GM06990 (cell line): ENCODE results near the gene SLC26A5.

Source experiments
- DNase-seq: peaks from one replicate; pipeline ENCODE4 v3.0.0-alpha.2; 2011; ENCODE audit not compliant: insufficient read length; ENCODE audit errors: extremely low read depth
- H3K27me3 ChIP-seq: replicated peaks from 2 replicates; pipeline ENCODE4 v1.6.0; 2011; ENCODE audit warnings: low read length; ENCODE audit not compliant: control insufficient read depth, insufficient read depth
- H3K36me3 ChIP-seq: 2 replicates; pipeline ENCODE4 v1.5.1; 2011; ENCODE audit warnings: low read length; ENCODE audit not compliant: control insufficient read depth, insufficient read depth
- H3K4me3 ChIP-seq: replicated peaks from 2 replicates; pipeline ENCODE4 v1.5.1; 2011; ENCODE audit warnings: low read depth, mild to moderate bottlenecking, control low read depth, low read length
- CTCF ChIP-seq: IDR thresholded peaks from 2 replicates; pipeline ENCODE4 v1.5.1; 2011; ENCODE audit warnings: low read length, control low read depth, mild to moderate bottlenecking, inconsistent platforms; ENCODE audit not compliant: insufficient read depth, poor library complexity, severe bottlenecking

Gene SLC26A5

GRCh38 chr7:103343332-103343731 is 102.7 kb downstream of the SLC26A5 start:
- TF ChIP-seq CTCF, result no peak
- peaks cover 6% of the 10 kb centered on the region for H3K36me3 ChIP-seq
- H3K27me3 ChIP-seq, result no peaks in the 10 kb centered on the region
- peak overlapping the region; percentile 80 for H3K4me3 ChIP-seq
- no peak for DNase-seq

- H3K4me3 ChIP-seq, result no peak overlapping the region
- no peaks in the 10 kb centered on the region for H3K27me3 ChIP-seq
- no peak for DNase-seq
- H3K36me3 ChIP-seq, result peaks cover 6% of the 10 kb centered on the region
- TF ChIP-seq CTCF, result no peak
Observed at GRCh38 chr7:103341466-103341865, 104.5 kb downstream of the SLC26A5 start.

GRCh38 chr7:103338864-103339263 is 107.1 kb downstream of the SLC26A5 start:
- H3K27me3 ChIP-seq, result no peaks in the 10 kb centered on the region
- H3K36me3 ChIP-seq, result peaks cover 9% of the 10 kb centered on the region
- no peak for DNase-seq
- H3K4me3 ChIP-seq, result no peak overlapping the region
- TF ChIP-seq CTCF, result no peak

- no peak for TF ChIP-seq CTCF
- no peak for DNase-seq
- Histone ChIP-seq H3K4me3 (no peak overlapping the region), H3K27me3 (no peaks in the 10 kb centered on the region), H3K36me3 (peaks cover 9% of the 10 kb centered on the region)
Observed at GRCh38 chr7:103336761-103337160, 109.2 kb downstream of the SLC26A5 start.

GRCh38 chr7:103325744-103326143 is 120.3 kb downstream of the SLC26A5 start:
- H3K27me3 ChIP-seq, result no peaks in the 10 kb centered on the region
- H3K4me3 ChIP-seq, result no peak overlapping the region
- TF ChIP-seq CTCF, result no peak
- H3K36me3 ChIP-seq, result peaks cover 6% of the 10 kb centered on the region
- no peak for DNase-seq
